HG02852 (cell line): Measurements from ENCODE around the gene ZNF497.
"Not testable (repeated sequence)": the region's sequence is repeated elsewhere in the genome, so short reads cannot be mapped to it uniquely, and the experiment has no call there.

Experiments used
- ATAC-seq: cut with Tn5 transposase; IDR thresholded peaks from one replicate; pipeline ENCODE4 v1.9.1; 2021; ENCODE audit warnings: mild to moderate bottlenecking, moderate library complexity; ENCODE audit not compliant: unreplicated experiment

ZNF497 gene

GRCh38 chr19:58317476-58318072 lies 45.0 kb downstream of the ZNF497 start:
- ATAC-seq: no peak

GRCh38 chr19:58315580-58315979 lies 47.0 kb downstream of the ZNF497 start:
- ATAC-seq: no peak

- no peak for ATAC-seq
These were observed 51.1 kb downstream of the ZNF497 start for GRCh38 chr19:58311345-58311865.

GRCh38 chr19:58310685-58311084 lies 51.9 kb downstream of the ZNF497 start:
- not testable (repeated sequence) for ATAC-seq

GRCh38 chr19:58307736-58308135 lies 54.8 kb downstream of the ZNF497 start:
- ATAC-seq: no peak

GRCh38 chr19:58305932-58306323 lies 56.6 kb downstream of the ZNF497 start:
- ATAC-seq: no peak

GRCh38 chr19:58305065-58305931 lies 57.3 kb downstream of the ZNF497 start, which contains the start of gene ERVK3-1:
Gene ERVK3-1 (plus strand): TSS chr19:58305377. CDS start chr19:58312169, 6,792 bp downstream.
- ATAC-seq: peak; percentile 95

GRCh38 chr19:58304748-58305064 lies 57.8 kb downstream of the ZNF497 start:
- peak; percentile 4 for ATAC-seq
